GM11168 (cell line): ENCODE results near the gene MINDY4.
"Not testable (repeated sequence)": the region's sequence is repeated elsewhere in the genome, so short reads cannot be mapped to it uniquely, and the experiment has no call there.

Experiments used
- in situ Hi-C: fragments of 300-500 bp; cut with MboI; formaldehyde crosslinking; loops from one replicate; pipeline ENCODE4 v1.12.0; 2022; ENCODE audit warnings: low sequenced_read_pairs; ENCODE audit not compliant: unreplicated experiment

The MINDY4 gene

GRCh38 chr7:30824821-30825720, 53.9 kb downstream of the MINDY4 start:
- in situ Hi-C loops, result no loop called here

GRCh38 chr7:30826181-30826580, 55.0 kb downstream of the MINDY4 start:
- in situ Hi-C loops, result no loop called here

- in situ Hi-C loops, result no loop called here
Measured at GRCh38 chr7:30828591-30828990, 57.4 kb downstream of the MINDY4 start.

GRCh38 chr7:30829471-30829870, 58.3 kb downstream of the MINDY4 start:
- in situ Hi-C loops, result no loop called here

GRCh38 chr7:30831227-30831626, 60.0 kb downstream of the MINDY4 start:
- in situ Hi-C loops, result no loop called here

- in situ Hi-C loops, result no loop called here
Measured at GRCh38 chr7:30831936-30832335, 60.7 kb downstream of the MINDY4 start.

- in situ Hi-C loops, result not testable (repeated sequence)
Measured at GRCh38 chr7:30834017-30834674, 62.9 kb downstream of the MINDY4 start.

- in situ Hi-C loops, result no loop called here
Measured at GRCh38 chr7:30835396-30835915, 64.2 kb downstream of the MINDY4 start.

GRCh38 chr7:30836991-30837390, 65.8 kb downstream of the MINDY4 start:
- in situ Hi-C loops, result no loop called here

- in situ Hi-C loops, result no loop called here
Measured at GRCh38 chr7:30837581-30837980, 66.4 kb downstream of the MINDY4 start.

- in situ Hi-C loops, result no loop called here
Measured at GRCh38 chr7:30838008-30838407, 66.8 kb downstream of the MINDY4 start.

- in situ Hi-C loops, result no loop called here
Measured at GRCh38 chr7:30840141-30841024, 69.2 kb downstream of the MINDY4 start.

- in situ Hi-C loops, result no loop called here
Measured at GRCh38 chr7:30841025-30841735, 70.0 kb downstream of the MINDY4 start.

GRCh38 chr7:30841801-30842541, 70.8 kb downstream of the MINDY4 start:
- in situ Hi-C loops, result no loop called here

- in situ Hi-C loops, result no loop called here
Measured at GRCh38 chr7:30842542-30843451, 71.6 kb downstream of the MINDY4 start.

- in situ Hi-C loops, result no loop called here
Measured at GRCh38 chr7:30843741-30844482, 72.7 kb downstream of the MINDY4 start.

GRCh38 chr7:30844483-30844874, 73.3 kb downstream of the MINDY4 start:
- in situ Hi-C loops, result no loop called here
